ENCODE data around the gene KRT3. TPM values are rescaled to one million over a fixed set of nuclear protein-coding genes. Genes with fewer than 3 reads are reported as not detected.

Gene KRT3
- total RNA-seq (2013; cell fraction: nucleolus; rRNA removed) = not detected in 2 replicates
- total RNA-seq (2014; rRNA removed) (not detected in 2 replicates), total RNA-seq (2014; rRNA removed; fragmentation: Illumina TruSeq; extraction: Trizol) (not detected in 2 replicates), total RNA-seq (2021) (not detected in 2 replicates), polyA plus RNA-seq (2011; rRNA removed) (not detected in 2 replicates), polyA plus RNA-seq (2014; fragmentation: Illumina TruSeq; extraction: Trizol) (not detected in 2 replicates), polyA plus RNA-seq (2014; fragmentation: Nextera tagmentation; extraction: Ambion mirVana) (not detected), polyA plus RNA-seq (2014; rRNA removed) (not detected in 2 replicates), polyA plus RNA-seq (2016; fragmentation: Nextera tagmentation; extraction: Ambion mirVana) (not detected), polyA minus RNA-seq (2011; rRNA and poly(A)+ RNA removed) (not detected in 2 replicates), Bru-seq, nascent RNA (not detected), BruChase-seq, experiment 1, labeled RNA remaining after a 6-hour chase (not detected), BruChase-seq, experiment 2, labeled RNA remaining after a 2-hour chase (not detected)
- not detected for polyA plus RNA-seq (2011; ENCODE audit: low read depth)
- polyA plus RNA-seq (2011; cell fraction: cytosol; rRNA removed) = not detected in 2 replicates
- polyA plus RNA-seq (2011; cell fraction: nucleus; rRNA removed) = not detected in 2 replicates
- not detected in 2 replicates for polyA plus RNA-seq (2012)
- not detected in 2 replicates for polyA minus RNA-seq (2011; cell fraction: cytosol; rRNA and poly(A)+ RNA removed)
- not detected in 2 replicates for polyA minus RNA-seq (2011; cell fraction: nucleus; rRNA and poly(A)+ RNA removed)
- long read RNA-seq, experiment 1 = 0 reads
- long read RNA-seq, experiment 2 = 0 reads

DNA sequence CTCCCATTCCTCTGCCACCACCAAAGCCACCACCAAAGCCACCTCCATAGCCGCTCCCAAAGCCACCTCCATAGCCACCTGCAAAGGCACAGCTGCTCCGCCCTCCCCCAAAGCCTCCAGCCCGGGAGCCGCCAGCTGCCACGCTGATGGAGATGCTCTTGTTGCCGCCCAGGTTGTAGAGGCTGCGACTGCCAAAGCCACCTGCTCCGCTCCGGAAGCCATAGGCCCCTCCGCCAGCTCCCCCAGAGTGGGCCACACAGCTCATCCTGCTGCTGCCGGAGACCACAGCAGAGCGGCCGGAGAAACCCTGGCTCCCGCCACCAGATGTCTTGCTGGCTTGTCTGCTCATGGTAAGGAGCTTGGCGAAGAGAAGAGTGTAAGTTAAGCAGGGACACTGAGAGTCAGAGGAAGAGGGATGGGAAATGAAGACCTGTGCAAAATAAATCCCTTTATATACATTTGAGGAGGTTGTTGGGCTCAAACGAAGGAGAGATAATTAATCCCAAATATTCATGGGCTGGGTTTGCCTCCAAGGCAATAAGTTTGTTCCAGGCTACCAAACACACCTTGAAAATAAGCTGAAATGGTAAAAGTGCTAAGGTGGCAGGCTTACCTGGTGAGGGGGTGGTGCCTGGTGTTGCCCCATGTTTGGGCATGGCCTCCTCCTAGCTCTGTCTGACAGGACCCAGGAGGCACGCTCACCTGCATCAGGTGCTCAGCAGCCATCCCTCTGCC, at the start of gene KRT3:
TSS of gene KRT3 (minus strand) at position 424 of the 735 bp plus-strand sequence. CDS start at position 349, 75 bp downstream.
- no peak within 1 kb of the TSS for H2AFZ ChIP-seq (ENCODE audit: control insufficient read depth, low read depth, low read length)
- no peak for ATAC-seq
- CTCF ChIA-PET = interaction anchor here (0.6 kb wide), 1 partner anchor 75 kb away, joined by 4 read pairs; no protein-coding TSS in a partner anchor
- TF ChIP-seq GABPA (IDR thresholded peaks at IDR 0.05; ENCODE audit: low read depth) (no peak), EED (IDR thresholded peaks at IDR 0.05; ENCODE audit: low read depth) (no peak), ZNF24 (IDR thresholded peaks at IDR 0.05) (no peak), NFXL1 (IDR thresholded peaks at IDR 0.05; ENCODE audit: borderline replicate concordance) (no peak), SREBF2 (IDR thresholded peaks at IDR 0.05; ENCODE audit: low read length) (no peak), NFYB (IDR thresholded peaks at IDR 0.05; ENCODE audit: insufficient read depth, low read depth, low read length) (no peak), TCF7 (IDR thresholded peaks at IDR 0.05; ENCODE audit: borderline replicate concordance) (no peak)
- TF ChIP-seq, protein P1, sequence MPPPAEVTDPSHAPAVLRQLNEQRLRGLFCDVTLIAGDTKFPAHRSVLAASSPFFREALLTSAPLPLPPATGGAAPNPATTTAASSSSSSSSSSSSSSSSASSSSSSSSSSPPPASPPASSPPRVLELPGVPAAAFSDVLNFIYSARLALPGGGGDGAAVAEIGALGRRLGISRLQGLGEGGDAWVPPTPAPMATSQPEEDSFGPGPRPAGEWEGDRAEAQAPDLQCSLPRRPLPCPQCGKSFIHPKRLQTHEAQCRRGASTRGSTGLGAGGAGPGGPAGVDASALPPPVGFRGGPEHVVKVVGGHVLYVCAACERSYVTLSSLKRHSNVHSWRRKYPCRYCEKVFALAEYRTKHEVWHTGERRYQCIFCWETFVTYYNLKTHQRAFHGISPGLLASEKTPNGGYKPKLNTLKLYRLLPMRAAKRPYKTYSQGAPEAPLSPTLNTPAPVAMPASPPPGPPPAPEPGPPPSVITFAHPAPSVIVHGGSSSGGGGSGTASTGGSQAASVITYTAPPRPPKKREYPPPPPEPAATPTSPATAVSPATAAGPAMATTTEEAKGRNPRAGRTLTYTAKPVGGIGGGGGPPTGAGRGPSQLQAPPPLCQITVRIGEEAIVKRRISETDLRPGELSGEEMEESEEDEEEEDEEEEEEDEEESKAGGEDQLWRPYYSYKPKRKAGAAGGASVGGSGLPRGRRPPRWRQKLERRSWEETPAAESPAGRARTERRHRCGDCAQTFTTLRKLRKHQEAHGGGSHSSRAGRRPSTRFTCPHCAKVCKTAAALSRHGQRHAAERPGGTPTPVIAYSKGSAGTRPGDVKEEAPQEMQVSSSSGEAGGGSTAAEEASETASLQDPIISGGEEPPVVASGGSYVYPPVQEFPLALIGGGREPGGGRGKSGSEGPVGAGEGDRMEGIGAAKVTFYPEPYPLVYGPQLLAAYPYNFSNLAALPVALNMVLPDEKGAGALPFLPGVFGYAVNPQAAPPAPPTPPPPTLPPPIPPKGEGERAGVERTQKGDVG (CRISPR knock-in tag; IDR thresholded peaks at IDR 0.05) = no peak
- TF ChIP-seq, protein P2, sequence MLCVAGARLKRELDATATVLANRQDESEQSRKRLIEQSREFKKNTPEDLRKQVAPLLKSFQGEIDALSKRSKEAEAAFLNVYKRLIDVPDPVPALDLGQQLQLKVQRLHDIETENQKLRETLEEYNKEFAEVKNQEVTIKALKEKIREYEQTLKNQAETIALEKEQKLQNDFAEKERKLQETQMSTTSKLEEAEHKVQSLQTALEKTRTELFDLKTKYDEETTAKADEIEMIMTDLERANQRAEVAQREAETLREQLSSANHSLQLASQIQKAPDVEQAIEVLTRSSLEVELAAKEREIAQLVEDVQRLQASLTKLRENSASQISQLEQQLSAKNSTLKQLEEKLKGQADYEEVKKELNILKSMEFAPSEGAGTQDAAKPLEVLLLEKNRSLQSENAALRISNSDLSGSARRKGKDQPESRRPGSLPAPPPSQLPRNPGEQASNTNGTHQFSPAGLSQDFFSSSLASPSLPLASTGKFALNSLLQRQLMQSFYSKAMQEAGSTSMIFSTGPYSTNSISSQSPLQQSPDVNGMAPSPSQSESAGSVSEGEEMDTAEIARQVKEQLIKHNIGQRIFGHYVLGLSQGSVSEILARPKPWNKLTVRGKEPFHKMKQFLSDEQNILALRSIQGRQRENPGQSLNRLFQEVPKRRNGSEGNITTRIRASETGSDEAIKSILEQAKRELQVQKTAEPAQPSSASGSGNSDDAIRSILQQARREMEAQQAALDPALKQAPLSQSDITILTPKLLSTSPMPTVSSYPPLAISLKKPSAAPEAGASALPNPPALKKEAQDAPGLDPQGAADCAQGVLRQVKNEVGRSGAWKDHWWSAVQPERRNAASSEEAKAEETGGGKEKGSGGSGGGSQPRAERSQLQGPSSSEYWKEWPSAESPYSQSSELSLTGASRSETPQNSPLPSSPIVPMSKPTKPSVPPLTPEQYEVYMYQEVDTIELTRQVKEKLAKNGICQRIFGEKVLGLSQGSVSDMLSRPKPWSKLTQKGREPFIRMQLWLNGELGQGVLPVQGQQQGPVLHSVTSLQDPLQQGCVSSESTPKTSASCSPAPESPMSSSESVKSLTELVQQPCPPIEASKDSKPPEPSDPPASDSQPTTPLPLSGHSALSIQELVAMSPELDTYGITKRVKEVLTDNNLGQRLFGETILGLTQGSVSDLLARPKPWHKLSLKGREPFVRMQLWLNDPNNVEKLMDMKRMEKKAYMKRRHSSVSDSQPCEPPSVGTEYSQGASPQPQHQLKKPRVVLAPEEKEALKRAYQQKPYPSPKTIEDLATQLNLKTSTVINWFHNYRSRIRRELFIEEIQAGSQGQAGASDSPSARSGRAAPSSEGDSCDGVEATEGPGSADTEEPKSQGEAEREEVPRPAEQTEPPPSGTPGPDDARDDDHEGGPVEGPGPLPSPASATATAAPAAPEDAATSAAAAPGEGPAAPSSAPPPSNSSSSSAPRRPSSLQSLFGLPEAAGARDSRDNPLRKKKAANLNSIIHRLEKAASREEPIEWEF (IDR thresholded peaks at IDR 0.05; ENCODE audit: insufficient replicate concordance, low read depth, low read length) = no peak

More for the DNA sequence above, at the start of gene KRT3:
- DNase-seq (ENCODE audit: low read depth, low spot score) (no peak), FAIRE-seq (no peak)
- ChIA-PET RAD21 (ENCODE audit: unreplicated experiment) (interaction anchor here (1.0 kb wide), 1 partner anchor 19 kb away, joined by 3 read pairs; the partner anchor contains the start of gene KRT76), SMC1A (ENCODE audit: uncharacterized antibody, unreplicated experiment) (no interaction called here), POLR2A (interaction anchor here (0.6 kb wide), 1 partner anchor 9 kb away, joined by 3 read pairs; no protein-coding TSS in a partner anchor)
- Histone ChIP-seq H4K20me1 (ENCODE audit: control insufficient read depth, insufficient read depth) (no peaks in the 10 kb centered on the region), H3K4me3 (no peak within 1 kb of the TSS), H3K4me2 (ENCODE audit: control insufficient read depth, insufficient read depth) (no peak within 1 kb of the TSS), H3K27ac (ENCODE audit: control insufficient read depth, insufficient read depth) (no peak within 1 kb of the TSS), H3K4me1 (ENCODE audit: control insufficient read depth, insufficient read depth, low read length) (no peaks in the 10 kb centered on the region), H3K27me3 (replicated peaks in 1 of 2; ENCODE audit: control insufficient read depth in 2 of 2, insufficient read depth in 2 of 2, low read length in 1 of 2) (no peaks in the 10 kb centered on the region; a peak in 2 of 4 replicates), H3K9me3 (replicated peaks; ENCODE audit: control insufficient read depth, insufficient read depth, low read length) (no peaks in the 10 kb centered on the region), H3K79me2 (ENCODE audit: control insufficient read depth, insufficient read depth, low read length) (no peaks in the 10 kb centered on the region), H3K9ac (ENCODE audit: control insufficient read depth, insufficient read depth, low read length) (no peak within 1 kb of the TSS), H3K36me3 (ENCODE audit: control insufficient read depth in 2 of 2, insufficient read depth in 2 of 2, low read length in 1 of 2) (no peaks in the 10 kb centered on the region)
- 36% methylated on average over 16 of the region's 17 CpGs for WGBS (ENCODE audit: insufficient coverage, insufficient replicate concordance, low lambda C conversion rate, missing lambda C conversion rate)
- in situ Hi-C loops (cut with MboI) = no loop called here
- intact Hi-C loops (cut with micrococcal nuclease; ENCODE audit: unreplicated experiment) = no loop called here
- BruUV-seq (replicated peaks) = no TSS peak

All from GM12878 (cell line).